Measurements from ENCODE around the gene APOA5.
"Not testable (repeated sequence)": the region's sequence is repeated elsewhere in the genome, so short reads cannot be mapped to it uniquely, and the experiment has no call there.

The APOA5 gene

DNA sequence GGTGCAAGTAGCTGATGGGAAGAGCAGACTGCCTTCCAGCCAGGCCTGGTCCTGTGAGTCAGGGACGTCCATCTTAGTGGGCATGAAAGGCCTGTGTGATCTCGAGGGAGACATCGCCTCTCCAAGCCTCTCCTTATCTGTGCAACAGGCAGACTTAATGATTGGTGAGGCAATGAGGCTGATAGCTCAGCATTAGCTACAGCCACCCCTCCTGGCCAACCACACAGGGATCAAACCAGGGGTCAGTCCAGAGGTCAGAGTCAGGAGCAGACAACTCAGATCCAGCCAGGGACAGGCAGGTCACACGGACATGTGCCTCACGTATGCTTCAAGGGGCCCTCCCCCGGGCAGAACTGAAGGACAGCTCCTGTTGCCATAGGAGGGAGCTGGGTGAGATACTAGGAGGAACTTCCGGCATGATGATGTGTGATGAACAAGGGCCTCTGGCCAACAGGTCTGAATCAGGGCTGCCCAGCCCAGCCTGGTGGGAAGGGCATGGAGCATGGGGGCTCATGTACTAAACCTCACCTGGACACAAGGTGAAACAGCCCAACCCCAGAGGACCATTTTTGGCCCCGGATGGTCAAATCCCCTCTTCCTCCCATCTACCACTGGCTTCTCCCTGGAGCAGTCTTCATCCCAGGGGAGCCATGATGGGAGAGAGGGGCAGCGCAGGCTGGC lies 35.2 kb upstream of the APOA5 start:
- DNase-seq, result no peak

- no peak for DNase-seq
These were observed 34.4 kb upstream of the APOA5 start for GRCh38 chr11:116825854-116826750.

- DNase-seq, result no peak
These were observed 33.8 kb upstream of the APOA5 start for GRCh38 chr11:116825434-116825833.

DNA sequence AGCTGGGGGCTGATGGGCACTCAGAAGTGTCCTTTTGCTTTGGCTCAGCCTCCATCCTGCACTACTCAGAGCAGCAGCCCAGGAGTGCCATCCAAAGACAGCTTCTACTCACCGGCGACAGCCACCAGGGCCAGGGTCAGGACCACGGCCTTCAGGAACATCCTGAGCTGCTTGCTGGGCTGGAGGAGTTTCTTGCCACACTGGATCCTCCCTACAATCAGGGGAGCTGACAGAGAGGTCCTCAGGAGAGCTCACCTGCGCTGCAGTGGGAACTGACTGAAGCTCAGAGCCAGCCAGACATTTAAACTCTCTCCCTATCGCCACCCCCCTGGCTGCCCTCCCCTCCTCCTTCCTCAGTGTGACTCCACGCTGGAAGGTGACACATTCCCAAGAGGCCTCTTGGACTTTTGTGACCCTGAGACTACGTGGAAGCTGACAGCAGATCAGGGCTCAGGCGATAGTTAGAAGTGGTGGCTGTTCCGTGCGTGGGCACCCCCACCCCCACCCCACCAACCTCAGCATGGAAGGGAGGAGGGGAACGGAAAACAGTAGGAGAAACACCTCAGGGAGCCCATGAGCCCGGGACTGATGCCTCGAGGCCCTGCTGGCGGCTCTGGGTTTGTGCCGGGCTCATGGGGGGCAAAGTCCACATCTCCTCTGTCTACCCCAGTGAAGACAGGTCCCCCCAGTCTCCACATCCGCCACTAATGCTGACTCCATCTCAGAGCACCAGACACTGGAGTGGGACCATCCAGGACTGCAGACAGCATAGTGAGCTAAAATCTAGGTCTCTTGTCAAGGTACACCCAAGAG lies 31.6 kb upstream of the APOA5 start, which contains the start of gene APOA4:
Gene APOA4 (minus strand): TSS at position 274 of the 813 bp plus-strand sequence. CDS start 113 bp downstream, at position 161.
- no peak for DNase-seq

- DNase-seq, result no peak
These were observed 30.9 kb upstream of the APOA5 start for GRCh38 chr11:116822575-116822974.

DNA sequence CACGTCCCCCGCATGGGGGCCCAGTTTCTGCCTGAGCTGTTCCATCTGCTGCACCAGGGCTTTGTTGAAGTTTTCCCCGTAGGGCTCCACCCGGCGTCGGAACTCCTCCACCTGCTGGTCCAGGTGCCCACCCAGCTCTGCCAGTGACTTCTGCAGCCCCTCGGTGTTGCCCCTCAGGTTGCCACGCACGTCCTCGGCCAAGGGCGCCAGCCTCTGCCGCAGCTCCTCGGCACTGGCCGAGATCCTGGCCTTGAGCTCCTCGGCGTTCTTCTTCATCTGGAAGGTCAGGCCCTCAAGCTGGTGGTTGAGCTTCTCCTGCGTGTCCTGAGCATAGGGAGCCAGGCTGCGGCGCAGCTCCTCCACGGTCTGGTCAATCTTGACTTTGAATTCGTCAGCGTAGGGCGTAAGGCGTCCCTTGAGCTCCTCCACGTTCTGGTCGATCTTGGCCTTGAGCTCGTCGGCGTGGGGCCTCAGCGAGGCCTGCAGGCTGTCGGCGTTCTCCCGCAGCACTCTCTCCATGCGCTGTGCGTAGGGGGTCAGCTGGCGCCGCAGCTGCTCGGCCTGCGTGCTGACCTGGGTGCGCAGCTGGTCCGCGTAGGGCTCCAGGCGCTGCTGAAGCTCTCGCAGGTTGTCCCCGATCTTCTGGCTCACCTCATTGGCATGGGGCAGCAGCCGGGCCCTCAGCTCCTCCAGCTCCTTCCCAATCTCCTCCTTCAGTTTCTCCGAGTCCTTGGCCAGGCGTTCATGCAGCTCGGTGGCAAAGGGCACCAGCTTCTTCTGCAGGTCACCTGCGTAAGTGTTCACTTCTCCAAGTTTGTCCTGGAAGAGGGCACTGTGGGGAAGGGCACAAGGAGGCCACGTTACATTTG lies 29.6 kb upstream of the APOA5 start:
- DNase-seq, result no peak

DNA sequence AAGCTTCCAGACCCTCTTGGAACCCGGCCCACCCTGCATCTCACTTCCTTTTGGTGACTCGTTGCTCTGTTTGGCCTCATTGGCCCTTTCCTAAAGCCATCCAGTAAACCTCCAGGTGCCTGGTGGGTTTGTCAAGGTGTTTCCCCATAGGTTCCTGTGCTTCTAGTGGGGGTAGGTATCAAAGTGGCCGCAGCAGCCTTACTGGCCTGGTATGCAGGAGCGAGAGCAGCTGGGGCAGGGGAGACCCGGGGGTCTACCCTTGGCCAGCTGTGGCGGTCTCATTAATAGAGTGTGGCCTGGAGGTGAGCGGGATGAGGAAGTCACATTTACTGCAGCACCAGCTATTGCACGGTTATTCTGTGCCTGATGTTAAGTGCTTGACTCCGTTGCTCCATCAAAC lies 27.4 kb upstream of the APOA5 start:
- DNase-seq, result no peak

DNA sequence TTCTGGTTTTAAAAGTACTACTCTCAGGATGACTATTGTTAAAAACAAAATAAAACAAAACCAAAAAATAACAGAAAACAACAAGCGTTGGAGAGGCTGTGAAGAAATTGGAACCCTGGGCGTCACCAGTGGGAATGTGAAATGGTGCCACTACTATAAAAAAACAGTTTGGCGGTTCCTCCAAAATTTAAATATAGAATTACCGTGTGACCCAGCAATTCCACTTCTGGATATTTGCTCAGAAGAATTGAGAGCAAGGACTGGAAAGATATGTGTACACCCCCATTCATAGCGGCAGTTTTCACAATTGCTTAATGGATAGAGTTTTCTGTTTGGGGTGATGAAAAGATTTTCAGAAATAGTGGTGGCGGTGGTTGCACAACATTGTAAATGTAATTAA lies 22.8 kb upstream of the APOA5 start:
- no peak for DNase-seq

GRCh38 chr11:116813781-116814471 lies 22.2 kb upstream of the APOA5 start:
- no peak for DNase-seq

DNA sequence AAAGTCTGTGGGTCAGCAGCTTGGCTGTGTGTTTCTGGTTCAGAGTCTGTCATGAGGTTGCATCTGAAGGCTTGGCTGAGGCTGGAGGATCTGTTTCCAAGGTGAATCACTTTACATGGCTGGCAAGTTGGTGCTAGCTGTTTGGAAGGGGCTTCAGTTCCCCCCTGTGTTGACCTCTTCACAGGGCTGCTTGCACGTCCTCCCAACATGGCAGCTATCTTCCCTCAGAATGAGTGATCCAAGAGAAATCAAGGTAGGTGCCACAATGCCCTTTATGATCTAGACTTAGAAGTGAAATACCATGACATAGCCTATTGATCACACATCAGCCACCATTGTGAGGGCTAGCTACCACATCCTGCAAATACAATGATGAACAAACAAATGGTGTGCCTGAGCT lies 21.5 kb upstream of the APOA5 start:
- no peak for DNase-seq

DNA sequence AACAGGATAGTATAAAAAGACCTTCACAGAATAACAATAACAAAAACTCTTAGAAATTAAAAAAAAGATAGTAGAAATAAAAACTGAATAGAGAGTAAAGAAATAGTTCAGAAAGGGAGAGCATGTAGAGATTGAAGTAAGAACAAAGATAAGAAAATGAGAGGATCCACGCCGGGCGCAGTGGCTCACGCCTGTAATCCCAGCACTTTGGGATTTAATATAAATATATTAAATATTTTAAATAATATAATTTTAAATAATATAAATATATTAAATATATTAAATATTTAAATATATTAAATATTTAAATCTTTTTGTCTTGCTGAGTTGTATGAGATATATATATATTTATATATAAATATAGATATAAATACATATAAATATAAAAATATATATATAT lies 20.4 kb upstream of the APOA5 start:
- no peak for DNase-seq

DNA sequence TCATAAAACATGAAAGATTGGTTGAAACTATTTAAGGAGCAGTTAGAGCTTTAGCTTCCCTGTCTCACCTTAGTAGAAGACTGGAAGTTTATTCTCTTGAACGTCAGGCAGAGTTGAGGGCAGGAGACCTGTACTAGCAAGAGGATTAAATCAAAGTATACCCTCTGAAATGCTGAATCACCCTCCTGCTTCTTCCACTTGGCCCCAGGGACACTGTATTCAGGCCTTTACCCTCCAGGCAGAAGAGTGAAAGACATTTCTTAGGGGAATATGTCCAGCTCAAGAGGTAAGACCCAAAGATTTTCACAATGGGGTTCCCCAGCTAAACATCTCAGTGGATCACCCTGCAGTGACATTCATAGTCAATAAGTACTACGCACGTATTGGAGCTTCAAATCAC lies 19.5 kb upstream of the APOA5 start:
- DNase-seq, result no peak

GRCh38 chr11:116808262-116809175 lies 16.8 kb upstream of the APOA5 start:
- no peak for DNase-seq

- no peak for DNase-seq
These were observed 16.1 kb upstream of the APOA5 start for GRCh38 chr11:116807601-116808261.

DNA sequence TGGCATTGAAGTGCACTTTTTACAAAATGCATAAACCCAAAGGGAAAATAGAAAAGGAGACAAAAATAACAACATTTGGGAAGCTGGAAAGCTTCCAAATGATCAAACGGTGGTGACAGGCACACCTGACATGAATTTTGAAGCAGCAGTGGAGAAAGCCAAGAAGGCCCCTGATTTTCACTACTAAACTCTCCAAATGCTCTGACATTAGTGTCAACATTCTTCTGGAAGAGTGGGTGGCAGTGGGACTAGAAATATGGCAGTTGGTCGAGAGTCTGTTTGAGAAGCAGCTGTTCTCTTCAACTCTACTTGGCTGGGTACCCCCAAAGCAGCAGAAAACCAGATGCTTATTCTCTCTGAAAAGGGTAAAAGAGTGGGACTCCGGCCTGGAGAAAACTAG lies 12.3 kb upstream of the APOA5 start:
- DNase-seq, result no peak

DNA sequence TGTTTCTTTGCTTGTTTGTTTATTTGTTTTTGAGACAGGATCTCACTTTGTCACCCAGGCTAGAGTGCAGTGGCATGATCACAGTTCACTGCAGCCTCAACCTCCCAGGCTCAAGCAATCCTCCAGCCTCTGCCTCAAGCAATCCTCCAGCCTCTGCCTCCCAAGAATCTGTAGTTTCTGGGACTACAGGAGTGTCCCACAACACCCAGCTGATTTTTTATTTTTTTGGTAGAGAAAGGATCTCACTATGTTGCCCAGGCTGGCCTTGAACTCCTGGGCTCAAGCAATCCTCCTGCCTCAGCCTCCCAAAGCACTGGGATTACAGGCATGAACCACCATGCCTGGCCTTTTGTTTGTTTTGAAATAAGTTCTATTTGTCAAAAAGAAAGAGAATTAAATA lies 10.0 kb upstream of the APOA5 start:
- not testable (repeated sequence) for DNase-seq

GRCh38 chr11:116800610-116801009 lies 8.9 kb upstream of the APOA5 start:
- DNase-seq, result no peak

GRCh38 chr11:116798368-116798767 lies 6.7 kb upstream of the APOA5 start:
- no peak for DNase-seq

- no peak for DNase-seq
These were observed 6.1 kb upstream of the APOA5 start for GRCh38 chr11:116797816-116798215.

DNA sequence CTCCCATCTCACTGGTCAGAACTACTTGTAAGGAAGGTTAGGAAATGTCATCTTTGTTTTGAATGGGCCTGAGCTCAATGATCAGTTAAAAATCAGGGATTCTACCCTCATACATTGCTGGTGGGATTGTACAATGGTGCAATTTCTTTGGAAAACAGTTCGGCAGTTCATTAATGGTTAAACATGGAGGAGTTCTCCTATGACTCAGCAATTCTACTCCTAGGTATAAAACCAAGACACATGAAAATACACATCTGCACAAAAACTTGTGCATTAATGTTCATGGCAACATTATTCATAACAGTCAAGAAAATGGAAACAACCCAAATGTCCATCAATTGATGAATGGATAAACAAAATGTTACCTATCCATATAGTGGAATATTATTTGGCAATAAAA lies 4.9 kb upstream of the APOA5 start:
- no peak for DNase-seq

Data from RPMI8226 (cell line).